GM15510 (cell line): ENCODE data around the gene SRSF10.

Experiments
- POLR2A ChIP-seq: IDR thresholded peaks from 3 replicates; pipeline ENCODE4 v1.6.1; 2011; ENCODE audit warnings: borderline replicate concordance; ENCODE audit not compliant: insufficient read length; ENCODE audit errors: extremely low read depth

SRSF10 gene

GRCh38 chr1:23928789-23929188, 51.3 kb downstream of the SRSF10 start:
- TF ChIP-seq POLR2A: no peak

DNA sequence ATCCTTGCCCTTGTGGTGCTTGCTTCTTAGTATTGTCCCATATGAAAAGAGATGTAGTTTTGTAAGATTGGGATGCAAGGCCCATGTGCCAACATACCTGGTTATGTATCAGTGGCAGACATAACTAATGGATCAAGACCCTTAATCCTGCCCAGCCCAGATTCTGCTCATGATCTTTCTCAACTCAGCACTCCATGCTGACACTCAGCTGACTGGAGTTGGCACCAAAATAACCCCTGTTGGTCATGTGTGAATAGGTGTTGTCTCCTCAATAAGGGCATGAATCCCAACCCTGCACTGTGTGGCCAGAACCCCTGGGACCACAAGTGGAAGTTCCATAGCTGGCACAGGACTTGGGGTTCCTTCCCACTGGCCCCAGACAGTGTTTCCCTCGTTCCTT, 53.0 kb downstream of the SRSF10 start:
- no peak for TF ChIP-seq POLR2A

GRCh38 chr1:23925279-23925678, 54.8 kb downstream of the SRSF10 start:
- no peak for TF ChIP-seq POLR2A

DNA sequence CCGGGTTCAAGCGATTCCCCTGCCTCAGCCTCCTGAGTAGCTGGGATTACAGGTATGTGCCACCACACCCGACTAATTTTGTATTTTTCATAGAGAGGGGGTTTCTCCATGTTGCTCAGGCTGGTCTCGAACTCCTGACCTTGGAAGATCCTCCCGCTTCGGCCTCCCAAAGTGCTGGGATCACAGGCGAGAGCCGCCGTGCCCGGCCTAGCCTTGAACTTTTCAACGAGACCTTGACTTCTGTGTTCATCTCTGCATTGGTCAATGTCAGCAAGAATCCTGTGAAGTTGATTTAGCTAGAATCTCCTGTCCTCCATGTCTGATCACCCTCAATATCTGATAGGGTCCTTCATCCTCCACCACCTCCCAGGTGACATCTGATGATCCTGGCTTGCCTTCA, 55.5 kb downstream of the SRSF10 start:
- no peak for TF ChIP-seq POLR2A

GRCh38 chr1:23923592-23924499, 56.3 kb downstream of the SRSF10 start:
- TF ChIP-seq POLR2A: no peak

- no peak for TF ChIP-seq POLR2A
Observed at GRCh38 chr1:23922321-23922943, 57.7 kb downstream of the SRSF10 start.

DNA sequence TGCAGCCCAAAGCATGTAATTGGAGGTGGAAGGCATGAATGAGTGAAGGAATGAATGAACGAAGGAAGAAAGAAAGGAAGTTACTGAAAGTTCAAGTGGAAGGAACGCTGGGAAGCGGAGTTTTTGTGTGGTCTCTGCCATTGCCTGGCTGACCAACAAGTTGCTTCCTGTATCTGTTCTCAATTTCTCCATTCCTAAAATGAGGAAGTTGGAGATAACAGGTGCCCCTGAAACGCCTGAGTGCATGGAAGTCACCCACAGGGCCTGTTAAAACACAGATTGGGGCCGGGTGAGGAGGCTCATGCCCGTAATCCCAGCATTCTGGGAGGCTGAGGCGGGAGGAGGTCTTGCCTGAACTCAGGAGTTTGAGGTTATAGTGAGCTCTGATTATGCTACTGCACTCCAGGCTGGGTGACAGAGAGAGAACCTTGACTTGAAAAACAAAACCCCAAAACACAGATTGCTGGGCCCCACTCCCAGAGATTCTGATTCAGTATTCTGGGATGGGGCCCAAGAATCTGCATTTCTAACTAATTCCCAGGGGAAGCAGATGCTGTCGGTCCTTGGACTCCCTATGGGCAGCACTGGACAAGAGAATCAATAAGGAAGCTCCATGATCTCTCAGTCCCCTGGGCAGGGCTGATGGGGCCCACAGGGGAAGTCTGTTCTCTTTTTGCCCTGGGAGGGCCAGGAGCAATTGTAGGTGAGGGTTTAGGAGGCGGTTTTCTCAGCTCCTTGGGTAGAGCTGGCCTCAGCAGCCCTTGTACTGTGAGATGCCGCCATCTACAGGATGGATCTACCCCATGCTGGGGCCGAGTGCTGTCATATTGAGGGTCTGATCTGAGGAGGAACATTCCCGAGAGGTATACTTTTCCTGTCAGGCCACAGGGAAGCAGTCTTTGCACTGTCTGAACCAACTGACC, 63.7 kb downstream of the SRSF10 start:
- no peak for TF ChIP-seq POLR2A

DNA sequence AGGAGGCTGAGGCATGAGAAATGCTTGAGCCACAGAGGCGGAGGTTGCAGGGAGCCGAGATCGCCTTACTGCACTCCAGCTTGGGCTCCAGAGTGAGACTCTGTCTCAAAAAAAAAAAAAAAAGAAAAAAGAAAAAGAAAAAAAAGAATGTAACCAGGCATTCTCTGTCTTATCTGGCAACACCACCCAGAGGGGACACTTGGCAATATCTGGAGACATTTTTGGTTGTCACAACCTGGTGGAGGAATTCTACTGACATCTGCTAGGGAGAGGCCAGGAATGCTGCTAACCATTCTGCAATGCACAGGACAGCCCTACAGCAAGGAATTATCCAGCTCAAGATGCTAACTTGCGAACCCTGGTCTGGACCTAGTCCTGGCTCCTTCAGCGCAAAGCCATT, 64.7 kb downstream of the SRSF10 start:
- TF ChIP-seq POLR2A: no peak

DNA sequence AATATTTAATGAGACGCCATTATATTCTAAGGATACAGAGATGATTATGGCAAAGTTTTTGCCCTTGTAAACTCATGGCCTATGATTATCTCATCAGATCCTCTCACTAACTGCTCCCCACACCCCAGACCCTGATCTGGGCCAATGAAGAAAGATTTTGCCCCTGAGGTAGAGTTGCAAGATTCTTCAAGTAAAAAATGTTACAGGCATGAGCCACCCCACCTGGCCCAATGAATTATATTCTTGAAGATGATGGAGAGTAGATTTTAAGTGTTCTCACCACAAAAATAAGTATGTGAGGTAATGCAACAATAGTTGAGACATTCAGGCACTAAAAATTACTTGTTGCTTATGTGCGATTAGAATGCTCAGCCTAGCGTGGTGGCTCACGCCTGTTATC, 65.2 kb downstream of the SRSF10 start:
- no peak for TF ChIP-seq POLR2A
